Bronchial epithelial cell (primary cell): ENCODE data around the gene SFMBT2. TPM values are rescaled to one million over a fixed set of nuclear protein-coding genes. Genes with fewer than 3 reads are reported as not detected.
"Not testable (repeated sequence)": the region's sequence is repeated elsewhere in the genome, so short reads cannot be mapped to it uniquely, and the experiment has no call there.

Experiments
- DNase-seq: peaks from one replicate; pipeline ENCODE4 v3.0.0-alpha.2; 2010; ENCODE audit warnings: low read depth
- FAIRE-seq: peaks from 2 replicates; lab custom pipeline; 2011; peaks lifted over from hg19 to GRCh38; lab: Jason Lieb, UNC
- H3K27me3 ChIP-seq: 2 replicates; pipeline ENCODE4 v1.5.1; 2011; ENCODE audit warnings: low read length; ENCODE audit not compliant: control insufficient read depth, insufficient read depth
- H3K36me3 ChIP-seq: 2 replicates; pipeline ENCODE4 v1.5.1; 2011; ENCODE audit warnings: low read length; ENCODE audit not compliant: control insufficient read depth, insufficient read depth
- H3K4me3 ChIP-seq: 2 replicates; pipeline ENCODE4 v1.5.1; 2011; ENCODE audit warnings: mild to moderate bottlenecking, low read depth, low read length, control low read depth
- CTCF ChIP-seq: IDR thresholded peaks from 2 replicates; pipeline ENCODE4 v1.5.1; 2011; ENCODE audit warnings: mild to moderate bottlenecking, moderate library complexity, low read length, control low read depth, inconsistent platforms; ENCODE audit not compliant: insufficient read depth, severe bottlenecking
- total RNA-seq: library from RNA; depleted of rRNA; stranded (reverse); fragments of >200 nt; gene quantifications from 2 replicates; pipeline ENCODE4 v1.2.1, GENCODE V29; 2014

SFMBT2 gene
- total RNA-seq, 1 donor from 2014 or later = under 0.01 TPM

- FAIRE-seq (no peak), DNase-seq (no peak)
- no peak for TF ChIP-seq CTCF
- H3K36me3 ChIP-seq = no peaks in the 10 kb centered on the region
- no peaks in the 10 kb centered on the region for H3K27me3 ChIP-seq
- no peak overlapping the region for H3K4me3 ChIP-seq
Observed at GRCh38 chr10:7194571-7194970, 216.3 kb downstream of the SFMBT2 start.

GRCh38 chr10:7193369-7193768 is 217.5 kb downstream of the SFMBT2 start:
- H3K36me3 ChIP-seq = no peaks in the 10 kb centered on the region
- FAIRE-seq = no peak
- no peak overlapping the region for H3K4me3 ChIP-seq
- no peak for TF ChIP-seq CTCF
- DNase-seq = no peak
- no peaks in the 10 kb centered on the region for H3K27me3 ChIP-seq

GRCh38 chr10:7192831-7193361 is 217.9 kb downstream of the SFMBT2 start:
- DNase-seq (no peak), FAIRE-seq (no peak)
- H3K27me3 ChIP-seq = no peaks in the 10 kb centered on the region

GRCh38 chr10:7192061-7192460 is 218.8 kb downstream of the SFMBT2 start:
- Histone ChIP-seq H3K27me3 (no peaks in the 10 kb centered on the region), H3K36me3 (no peaks in the 10 kb centered on the region), H3K4me3 (no peak overlapping the region)
- FAIRE-seq = no peak
- TF ChIP-seq CTCF = no peak
- no peak for DNase-seq

More at GRCh38 chr10:7192831-7193361, 217.9 kb downstream of the SFMBT2 start:
- no peaks in the 10 kb centered on the region for H3K36me3 ChIP-seq
- H3K4me3 ChIP-seq = no peak overlapping the region
- no peak for TF ChIP-seq CTCF

GRCh38 chr10:7190772-7191171 is 220.1 kb downstream of the SFMBT2 start:
- H3K36me3 ChIP-seq, H3K4me3 ChIP-seq, DNase-seq, H3K27me3 ChIP-seq, FAIRE-seq: not testable (repeated sequence)

- Histone ChIP-seq H3K36me3 (no peaks in the 10 kb centered on the region), H3K27me3 (no peaks in the 10 kb centered on the region), H3K4me3 (no peak overlapping the region)
- DNase-seq (no peak), FAIRE-seq (no peak)
- TF ChIP-seq CTCF = no peak
Observed at GRCh38 chr10:7189909-7190308, 220.9 kb downstream of the SFMBT2 start.
